GM04503 (cell line): ENCODE results near the gene MLX.

Source experiments
- DNase-seq: peaks from one replicate; pipeline ENCODE4 v3.0.0-alpha.2; 2012; ENCODE audit warnings: low read depth

The MLX gene, protein sequence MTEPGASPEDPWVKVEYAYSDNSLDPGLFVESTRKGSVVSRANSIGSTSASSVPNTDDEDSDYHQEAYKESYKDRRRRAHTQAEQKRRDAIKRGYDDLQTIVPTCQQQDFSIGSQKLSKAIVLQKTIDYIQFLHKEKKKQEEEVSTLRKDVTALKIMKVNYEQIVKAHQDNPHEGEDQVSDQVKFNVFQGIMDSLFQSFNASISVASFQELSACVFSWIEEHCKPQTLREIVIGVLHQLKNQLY

DNA sequence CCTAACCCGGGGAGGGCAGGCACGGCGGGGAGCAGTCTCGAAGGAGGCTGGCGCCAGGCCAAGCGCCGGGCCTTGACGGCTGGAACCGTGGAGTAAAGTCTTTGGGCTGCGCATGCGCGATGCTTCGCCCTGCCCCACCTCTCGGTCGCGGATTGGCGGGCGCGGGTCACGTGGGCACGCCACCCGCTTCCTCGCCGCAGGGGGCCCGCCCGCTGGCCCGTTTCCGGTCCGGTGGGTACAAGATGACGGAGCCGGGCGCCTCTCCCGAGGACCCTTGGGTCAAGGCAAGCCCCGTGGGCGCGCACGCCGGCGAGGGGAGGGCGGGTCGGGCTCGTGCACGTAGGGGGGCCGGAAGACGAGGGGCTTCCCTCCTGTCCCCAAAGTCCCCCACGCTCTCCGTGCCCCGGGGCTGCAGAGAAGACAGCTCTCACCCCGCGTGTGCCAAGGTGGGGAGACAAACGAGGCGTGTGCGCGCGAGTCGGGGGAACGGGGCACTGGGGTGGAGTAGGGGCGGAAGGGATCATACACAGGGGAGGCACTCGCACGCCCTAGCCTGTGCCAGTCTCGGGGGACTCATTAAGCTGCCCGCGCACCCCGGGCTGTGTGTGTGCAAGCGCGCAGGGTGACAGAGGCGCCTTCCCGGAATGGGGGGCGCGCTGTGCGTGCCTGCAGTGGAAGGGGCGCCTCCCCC, at the start of gene MLX:
TSS of gene MLX (plus strand) at position 218 of the 691 bp plus-strand sequence. CDS start at position 243, 25 bp downstream.
- no peak for DNase-seq

DNA sequence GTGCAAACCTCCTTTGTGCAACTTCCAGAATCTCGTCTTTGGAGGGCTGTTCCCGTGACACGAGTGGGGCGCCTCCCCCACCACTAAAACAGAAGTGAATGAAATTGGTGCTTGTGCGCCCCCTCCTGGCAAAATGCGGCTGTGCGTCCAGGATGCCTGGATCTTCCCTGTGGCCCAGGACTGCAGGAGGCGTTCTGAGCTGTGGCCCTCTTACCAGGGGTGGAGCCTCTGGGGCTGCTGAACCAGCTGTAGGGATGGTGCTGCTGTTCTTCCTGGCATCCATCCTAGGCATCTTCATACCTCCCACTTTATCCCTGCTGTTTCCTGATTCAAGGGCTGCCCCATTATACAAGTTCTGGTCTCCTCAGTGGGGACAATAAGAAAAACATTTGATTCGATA, 49.4 kb upstream of the MLX start:
- DNase-seq = peak; percentile 81

DNA sequence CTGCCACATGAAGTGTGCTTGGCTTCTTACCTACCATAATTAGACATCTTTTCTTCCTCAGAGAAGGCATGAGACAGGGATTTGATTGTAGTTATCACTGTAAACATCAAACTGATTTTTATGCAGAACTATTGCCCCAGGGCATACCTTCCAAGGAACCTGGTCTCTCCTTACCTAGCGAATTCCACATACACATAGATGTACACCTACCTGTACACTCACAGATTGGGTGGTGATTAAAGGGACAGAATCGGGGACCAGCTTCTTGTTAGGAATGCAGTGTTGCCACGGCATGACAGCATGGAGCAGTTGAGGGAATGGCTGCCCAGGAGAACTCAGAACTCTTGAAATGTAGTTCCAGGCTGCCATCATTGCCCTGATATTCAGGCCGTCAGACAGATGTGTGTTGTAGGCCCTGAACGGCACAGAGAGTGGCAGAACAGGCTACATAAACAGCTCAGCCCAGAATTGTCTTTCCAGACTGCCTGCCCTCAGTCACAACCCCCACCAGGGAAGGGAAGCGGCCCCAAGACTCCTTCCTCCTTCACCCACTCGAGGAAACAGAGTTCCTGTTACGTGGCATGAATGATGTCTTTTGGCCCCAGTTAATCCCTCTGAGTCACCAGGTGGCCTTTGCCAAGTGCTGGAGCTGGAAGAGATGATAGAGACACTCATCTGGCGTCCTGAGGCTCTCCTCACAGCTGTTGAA, 48.7 kb upstream of the MLX start:
- peak; percentile 94 for DNase-seq

DNA sequence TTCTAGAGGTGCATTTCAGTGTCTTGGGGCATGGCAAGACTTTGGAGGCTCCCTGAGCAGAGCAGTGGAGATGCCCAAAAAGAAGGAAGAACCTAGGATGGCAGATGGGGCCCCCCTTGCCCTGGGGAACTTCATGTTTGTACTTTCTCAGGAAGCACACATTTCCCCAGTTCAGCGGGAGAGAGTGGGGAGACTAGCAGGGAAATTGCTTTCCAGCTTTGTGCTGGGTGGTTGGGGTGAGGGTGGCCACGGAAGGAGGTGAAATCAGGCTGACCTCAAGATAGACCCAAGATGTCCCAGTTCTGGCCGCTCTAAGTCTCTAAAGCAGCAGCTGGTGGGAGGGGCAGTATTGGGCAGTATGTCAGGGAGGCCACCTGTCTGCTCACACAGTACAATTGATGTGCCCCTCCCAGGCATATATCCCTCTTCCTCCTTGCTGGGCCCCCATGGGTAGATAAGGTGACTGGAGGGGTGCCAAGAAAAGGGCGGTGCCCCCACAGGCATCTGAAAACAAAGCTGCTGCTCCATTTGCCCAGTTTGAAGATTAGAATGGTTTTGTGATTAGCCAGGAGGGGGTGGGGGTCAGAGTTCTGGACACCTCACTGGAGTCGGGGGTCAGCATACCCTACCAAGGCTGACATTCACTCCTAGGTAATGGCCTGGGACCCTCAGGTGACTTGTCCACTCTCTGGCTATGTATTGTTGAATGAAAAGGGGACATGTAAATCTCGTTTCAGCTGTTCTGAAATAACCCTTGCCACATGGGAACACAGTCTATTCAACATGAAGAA, 48.0 kb upstream of the MLX start:
- no peak for DNase-seq

DNA sequence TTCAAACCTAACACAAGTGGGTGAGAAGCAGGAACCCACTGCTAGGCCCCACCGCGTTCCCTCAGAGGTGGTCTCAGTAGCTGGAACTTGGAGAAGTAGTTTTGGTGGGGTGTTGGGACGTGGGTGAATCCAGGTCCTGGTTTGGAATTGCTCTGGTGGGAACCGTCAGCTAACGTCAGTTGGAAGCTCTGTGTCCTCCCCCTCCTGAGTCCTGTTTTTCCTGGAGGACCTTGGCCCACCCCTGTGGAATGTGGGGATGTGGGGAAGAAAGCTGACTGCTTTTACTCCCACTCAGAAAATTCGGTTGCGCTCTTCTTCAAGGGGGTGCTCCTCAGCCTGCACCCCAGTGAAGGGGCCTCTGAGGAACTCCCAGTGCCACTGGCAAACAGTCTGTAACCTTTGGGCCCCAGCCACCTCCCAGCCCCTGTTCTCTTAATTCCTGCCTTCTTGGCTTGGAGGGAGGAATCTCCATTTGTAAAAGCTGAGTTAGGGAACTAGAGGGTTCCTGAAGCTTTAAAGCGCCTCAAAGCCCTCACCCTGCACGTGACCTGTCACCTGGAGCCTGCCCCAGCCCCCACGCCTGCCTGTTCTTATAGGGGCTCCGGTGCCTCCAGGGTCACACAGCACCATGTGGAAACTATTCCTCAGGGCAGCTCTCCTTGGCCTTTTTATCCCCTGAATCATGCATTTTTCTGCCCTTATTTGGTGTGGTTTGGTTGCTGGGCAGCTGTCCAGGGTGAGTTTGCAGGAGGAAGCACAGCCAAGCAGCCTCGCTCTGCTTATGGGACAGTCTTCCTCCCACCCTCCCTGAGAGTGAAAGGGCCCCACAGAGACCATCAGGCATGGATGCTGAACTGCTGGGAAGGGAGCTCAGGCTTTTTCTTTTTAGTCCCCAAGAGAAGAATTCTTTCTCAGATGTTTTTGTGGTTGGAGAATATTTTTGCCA, 47.1 kb upstream of the MLX start:
- DNase-seq = peak; percentile 99

DNA sequence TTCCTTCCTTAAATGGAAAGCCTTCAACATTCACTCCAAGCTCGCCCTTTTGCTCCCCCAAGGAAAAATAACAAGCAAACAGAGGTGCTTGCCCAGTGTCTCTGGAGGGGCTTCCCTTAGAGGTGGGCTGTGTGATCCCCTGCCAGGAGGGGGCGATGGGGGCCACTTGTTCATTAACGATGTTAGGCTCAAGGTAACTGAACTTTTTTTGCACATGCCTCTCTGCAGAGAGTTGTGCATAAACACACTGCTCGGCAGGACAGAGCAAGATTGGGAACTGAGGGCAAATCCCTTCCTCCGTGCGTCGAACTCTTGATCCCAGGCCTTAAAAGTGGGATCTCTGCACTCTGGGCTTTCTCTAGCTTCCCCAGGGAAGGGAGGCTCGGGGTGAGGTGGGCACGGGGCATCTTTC, 46.4 kb upstream of the MLX start:
- no peak for DNase-seq

DNA sequence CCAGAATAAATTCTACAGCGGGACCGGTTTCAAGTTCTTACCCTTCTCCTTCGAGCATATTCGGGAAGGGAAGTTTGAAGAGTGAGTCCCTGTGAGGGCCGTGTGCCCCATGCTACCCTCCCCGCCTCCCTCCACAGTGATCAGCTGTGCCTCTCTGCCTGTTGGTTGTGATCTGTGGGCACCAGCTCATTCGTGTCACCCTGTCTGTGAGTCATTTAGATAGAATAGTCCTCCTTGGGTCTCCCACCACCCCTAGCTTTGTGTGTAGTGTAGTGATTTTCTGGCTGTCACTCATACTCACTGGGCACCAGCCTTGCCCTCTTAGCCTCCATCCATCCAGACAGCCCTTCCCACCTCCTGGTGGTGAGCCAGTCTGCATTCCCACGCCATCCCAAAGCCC, 45.9 kb upstream of the MLX start:
- DNase-seq = no peak

DNA sequence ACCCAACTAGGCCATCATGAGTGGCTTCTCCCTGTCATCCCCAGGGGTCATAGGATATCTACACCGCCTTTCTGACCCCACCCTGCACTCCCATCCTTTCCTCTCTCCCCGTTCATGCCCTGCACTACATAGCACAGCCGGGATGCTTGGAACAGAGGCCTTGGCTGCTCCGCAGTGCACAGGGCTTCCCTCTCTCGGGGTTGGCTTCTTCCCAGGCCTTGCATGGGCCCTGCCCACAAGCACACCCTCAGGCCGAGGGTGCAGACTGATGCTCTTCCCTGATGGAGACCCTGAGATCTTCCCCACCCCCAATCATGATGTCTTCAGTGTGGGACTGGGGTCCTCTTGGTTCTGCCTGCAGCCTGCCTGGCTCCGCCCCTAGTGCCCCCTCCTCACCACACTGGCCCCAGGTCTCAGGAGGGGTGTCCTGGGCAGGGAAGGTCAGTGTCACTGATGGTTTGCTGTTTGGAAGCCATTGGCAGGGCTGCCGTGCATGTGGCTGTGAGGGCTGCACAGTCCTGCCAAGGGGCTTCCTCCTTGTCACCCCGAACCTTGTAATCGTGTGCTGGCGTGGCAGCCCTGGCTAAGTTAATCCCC, 45.1 kb upstream of the MLX start:
- DNase-seq = no peak

DNA sequence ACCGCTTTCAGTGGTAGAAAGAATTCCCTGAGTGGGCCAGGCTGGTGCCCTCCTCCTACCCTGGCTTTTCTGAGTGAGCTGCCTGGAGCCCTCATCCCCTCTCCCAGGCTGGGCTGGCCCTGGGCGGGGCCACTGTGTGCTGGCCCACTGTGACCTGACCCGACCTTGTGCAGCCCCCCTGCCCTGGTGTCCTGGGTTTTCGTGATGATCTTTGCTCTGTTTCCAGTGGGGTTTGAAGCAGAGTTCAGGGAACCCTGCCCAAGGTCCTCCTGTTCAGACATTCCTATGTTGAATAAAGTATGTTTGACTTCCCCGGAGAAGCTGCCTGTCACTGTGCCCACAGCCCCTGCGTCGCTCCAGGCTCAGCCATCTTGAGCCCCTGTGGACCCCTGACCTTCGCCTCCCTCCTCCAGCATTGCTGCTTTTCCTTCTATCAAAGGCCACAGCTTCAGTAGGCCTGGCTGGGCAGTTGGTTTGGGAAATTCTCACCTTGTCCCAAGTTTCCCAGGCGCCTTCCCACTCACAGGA, 44.6 kb upstream of the MLX start:
- no peak for DNase-seq

DNA sequence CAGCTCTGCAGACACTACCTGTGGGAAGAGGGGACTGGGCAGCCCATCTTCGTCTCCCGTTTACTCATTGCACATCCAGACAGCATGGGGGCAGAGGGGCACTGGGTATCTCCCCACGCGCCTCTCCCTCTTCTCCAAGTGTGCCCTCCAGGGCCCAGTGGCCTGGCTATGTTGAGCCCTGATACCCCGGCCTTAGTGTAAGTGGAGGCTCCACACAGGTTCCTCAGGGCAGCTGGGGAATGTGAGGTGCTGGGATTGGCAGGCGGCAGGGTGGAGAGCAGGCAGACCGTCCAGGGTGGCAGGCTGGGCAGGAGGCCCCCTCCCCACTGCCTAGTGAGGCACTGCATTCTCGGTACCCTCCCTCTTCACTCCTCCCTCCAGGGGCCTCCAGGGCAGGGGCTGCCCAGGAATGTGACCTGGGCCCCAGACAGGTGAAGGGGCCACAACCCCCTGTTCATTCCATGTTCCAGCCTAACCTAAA, 44.1 kb upstream of the MLX start:
- DNase-seq = no peak

DNA sequence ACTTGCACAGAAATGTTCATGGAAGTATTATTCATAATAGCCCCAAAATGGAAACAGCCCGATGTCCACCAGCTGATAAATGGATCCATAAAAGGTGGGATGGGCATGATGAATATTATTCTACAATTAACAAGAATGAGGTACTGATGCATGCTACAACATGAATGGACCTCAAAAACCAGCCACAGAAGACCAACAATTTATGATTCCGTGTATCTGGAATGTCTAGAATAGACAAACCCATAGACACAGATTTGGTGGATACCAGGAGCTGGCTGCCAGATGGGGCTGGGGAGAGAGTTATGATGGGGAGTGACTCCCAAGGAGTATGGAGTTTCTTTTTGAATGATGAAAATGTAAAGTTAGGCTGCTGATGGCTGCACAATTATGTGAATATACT, 41.7 kb upstream of the MLX start:
- no peak for DNase-seq

DNA sequence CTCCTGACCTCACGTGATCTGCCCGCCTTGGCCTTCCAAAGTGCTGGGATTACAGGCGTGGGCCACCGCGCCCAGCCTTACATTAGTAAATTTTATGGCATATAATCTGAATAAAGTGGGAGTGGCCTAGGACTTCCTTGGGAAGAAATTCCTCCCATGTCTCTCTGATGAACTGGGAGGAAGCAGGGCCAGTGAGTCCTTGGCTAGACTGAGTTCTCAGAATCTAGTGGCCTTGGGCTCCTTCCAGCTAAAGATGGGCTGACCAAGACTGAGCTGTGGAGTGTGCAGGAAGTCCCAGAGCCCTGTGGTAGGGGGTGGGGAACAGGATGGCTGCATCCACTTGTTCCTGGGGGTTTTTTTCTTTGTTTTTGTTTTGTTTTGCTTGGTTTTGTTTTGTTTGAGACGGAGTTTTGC, 40.9 kb upstream of the MLX start:
- no peak for DNase-seq

DNA sequence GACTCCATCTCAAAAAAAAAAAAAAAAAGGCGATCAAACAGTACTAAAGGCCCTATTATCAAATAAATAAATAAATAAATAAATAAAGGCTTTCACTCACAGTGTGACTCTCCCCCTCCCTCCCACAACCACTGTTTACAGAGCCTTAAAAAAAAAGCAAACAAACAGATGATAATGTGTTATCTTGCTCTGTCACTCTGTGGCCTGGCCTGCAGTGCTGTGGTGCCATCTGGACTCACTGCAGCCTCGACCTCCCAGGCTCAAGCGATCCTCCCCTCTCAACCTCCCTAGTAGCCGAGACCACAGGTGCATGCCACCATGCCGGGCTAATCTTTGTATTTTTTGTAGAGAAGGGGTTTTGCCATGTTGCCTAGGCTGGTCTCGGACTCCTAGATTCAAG, 39.0 kb upstream of the MLX start:
- no peak for DNase-seq

DNA sequence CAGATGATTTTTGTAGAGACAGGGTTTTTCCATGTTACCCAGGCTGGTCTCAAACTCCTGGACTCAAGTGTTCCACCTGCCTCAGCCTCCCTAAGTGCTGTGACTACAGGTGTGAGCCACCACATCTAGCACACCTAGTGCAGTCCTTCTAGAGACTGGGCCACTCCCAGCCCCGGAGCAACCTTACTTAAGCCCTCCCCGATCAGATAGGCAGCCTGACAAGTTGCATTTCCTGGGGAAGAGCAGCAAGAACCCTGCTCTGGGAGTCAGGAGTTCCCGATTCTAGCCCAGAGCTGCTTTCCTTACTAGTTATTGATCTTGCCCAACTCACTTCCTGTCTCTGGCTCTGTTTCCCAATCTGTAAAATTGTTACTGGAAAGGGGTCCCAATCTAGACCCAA, 37.8 kb upstream of the MLX start:
- no peak for DNase-seq

DNA sequence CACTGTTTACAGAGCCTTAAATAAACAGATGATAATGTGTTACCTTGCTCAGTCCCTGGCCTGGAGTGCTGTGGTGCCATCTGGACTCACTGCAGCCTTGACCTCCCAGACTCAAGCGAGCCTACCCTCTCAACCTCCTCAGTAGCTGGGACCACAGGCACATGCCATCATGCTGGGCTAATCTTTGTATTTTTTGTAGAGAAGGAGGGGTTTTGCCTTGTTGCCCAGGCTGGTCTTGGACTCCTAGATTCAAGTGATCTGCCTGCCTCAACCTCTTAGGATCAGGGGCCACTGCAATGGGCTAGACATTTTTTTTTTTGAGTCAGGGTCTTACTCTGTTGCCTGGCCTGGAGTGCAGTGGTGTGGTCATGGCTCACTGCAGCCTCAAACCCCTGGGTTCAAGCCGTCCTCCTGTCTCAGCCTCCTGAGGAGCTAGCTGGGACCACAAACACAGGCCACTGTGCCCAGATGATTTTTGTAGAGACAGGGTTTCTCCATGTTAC, 35.9 kb upstream of the MLX start:
- DNase-seq = no peak

DNA sequence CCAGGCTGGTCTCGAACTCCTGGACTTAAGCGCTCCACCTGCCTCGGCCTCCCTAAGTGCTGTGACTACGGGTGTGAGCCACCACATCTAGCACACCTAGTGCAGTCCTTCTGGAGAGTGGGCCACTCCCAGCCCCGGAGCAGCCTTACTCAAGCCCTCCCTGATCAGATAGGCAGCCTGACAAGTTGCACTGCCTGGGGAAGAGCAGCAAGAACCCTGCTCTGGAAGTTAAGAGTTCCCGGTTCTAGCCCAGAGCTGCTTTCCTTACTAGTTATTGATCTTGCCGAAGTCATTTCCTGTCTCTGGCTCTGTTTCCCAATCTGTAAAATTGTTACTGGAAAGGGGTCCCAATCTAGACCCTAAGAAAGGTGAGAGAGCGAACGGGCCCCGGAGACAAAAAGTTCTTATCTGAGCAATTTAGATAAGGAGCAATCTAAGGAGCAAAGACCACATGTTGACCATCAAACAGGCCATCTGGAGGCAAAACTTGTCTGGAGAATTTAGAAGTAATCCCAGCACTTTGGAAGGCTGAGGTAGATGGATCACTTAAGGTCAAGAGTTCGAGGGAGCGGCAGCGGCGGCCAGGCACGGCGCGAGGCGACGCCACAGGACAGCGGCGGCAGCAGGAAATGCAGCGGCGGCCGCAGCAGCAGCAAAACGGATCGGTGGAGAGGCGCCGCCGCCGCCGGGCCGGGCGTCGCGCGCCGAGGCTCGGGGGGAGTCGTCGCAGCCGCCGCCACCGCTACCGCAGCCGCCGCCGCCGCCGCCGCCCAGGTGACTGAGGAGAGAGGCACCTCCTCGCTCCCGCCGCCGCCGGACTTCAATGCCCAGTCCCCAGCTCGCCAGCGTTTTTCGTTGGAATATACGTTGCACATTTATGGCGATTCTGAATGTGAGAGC, 35.2 kb upstream of the MLX start:
- DNase-seq = no peak

DNA sequence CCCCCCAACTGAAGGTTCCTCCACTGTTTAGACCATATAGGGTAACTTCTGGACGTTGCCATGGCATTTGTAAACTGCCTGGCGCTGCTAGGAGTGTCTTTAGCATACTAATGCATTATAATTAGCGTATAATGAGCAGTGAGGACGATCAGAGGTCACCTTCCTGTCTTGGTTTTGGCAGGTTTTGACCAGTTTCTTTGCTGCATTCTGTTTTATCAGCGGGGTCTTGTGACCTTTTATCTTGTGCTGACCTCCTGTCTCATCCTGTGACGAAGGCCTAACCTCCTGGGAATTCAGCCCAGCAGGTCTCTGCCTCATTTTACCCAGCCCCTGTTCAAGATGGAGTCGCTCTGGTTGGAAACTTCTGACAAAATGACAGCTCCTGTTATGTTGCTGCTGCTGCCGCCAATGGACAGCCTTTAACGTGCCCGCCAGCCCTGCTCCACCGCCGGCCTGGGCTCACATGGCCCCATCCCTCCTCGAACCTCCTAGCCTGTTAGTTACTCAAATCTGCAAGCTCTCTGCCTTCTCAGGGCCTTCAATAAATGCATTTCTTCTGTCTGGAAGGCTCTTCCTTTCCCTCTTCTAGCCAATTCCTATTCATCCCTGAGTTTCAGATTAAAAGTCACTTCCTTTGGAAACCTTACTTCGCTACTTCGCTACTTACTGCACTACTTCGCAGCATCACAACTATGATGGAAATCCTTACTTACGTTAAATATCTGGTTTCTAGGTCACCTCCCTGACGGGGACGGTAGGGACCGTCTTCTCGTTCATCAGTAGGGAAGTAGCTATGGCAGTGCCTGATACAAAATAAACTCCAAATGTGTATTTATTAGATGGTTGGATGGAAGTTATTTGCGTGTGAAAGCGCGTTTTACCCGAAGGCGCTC, 31.5 kb upstream of the MLX start:
- DNase-seq = no peak

DNA sequence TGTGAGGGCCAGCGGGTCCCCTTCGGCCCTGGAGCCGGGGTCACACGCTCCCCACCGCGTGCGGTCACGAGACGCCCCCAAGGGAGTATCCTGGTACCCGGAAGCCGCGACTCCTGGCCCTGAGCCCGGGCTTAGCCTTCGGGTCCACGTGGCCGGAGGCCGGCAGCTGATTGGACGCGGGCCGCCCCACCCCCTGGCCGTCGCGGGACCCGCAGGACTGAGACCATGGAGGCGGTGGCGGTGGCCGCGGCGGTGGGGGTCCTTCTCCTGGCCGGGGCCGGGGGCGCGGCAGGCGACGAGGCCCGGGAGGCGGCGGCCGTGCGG, 30.9 kb upstream of the MLX start, which contains the start of gene NAGLU:
TSS of gene NAGLU (plus strand) at position 194 of the 324 bp plus-strand sequence. CDS start at position 226, 32 bp downstream.
- DNase-seq = no peak
